Medulla oblongata (tissue), 1 donor: Measurements from ENCODE around the gene TMEM108.

Source experiments
- DNase-seq: peaks from one replicate; pipeline ENCODE4 v3.0.0-alpha.2; 2015; ENCODE audit errors: extremely low spot score

The TMEM108 gene

GRCh38 chr3:133277813-133278212 is 239.6 kb downstream of the TMEM108 start:
- DNase-seq = no peak

- DNase-seq = no peak
Measured at GRCh38 chr3:133278260-133279043, 240.3 kb downstream of the TMEM108 start.

- no peak for DNase-seq
Measured at GRCh38 chr3:133280586-133280985, 242.4 kb downstream of the TMEM108 start.

- DNase-seq = no peak
Measured at GRCh38 chr3:133282236-133282635, 244.0 kb downstream of the TMEM108 start.

GRCh38 chr3:133283958-133284807 is 246.0 kb downstream of the TMEM108 start:
- DNase-seq = no peak

GRCh38 chr3:133289322-133289721 is 251.1 kb downstream of the TMEM108 start:
- no peak for DNase-seq

GRCh38 chr3:133292296-133292695 is 254.1 kb downstream of the TMEM108 start:
- DNase-seq = no peak

GRCh38 chr3:133293397-133294110 is 255.4 kb downstream of the TMEM108 start:
- no peak for DNase-seq

GRCh38 chr3:133294253-133294652 is 256.1 kb downstream of the TMEM108 start:
- no peak for DNase-seq

GRCh38 chr3:133295199-133295901 is 257.2 kb downstream of the TMEM108 start:
- DNase-seq = no peak

GRCh38 chr3:133295944-133296917 is 258.0 kb downstream of the TMEM108 start:
- no peak for DNase-seq

GRCh38 chr3:133296981-133297380 is 258.8 kb downstream of the TMEM108 start:
- no peak for DNase-seq

- DNase-seq = no peak
Measured at GRCh38 chr3:133300102-133300501, 261.9 kb downstream of the TMEM108 start.

GRCh38 chr3:133301194-133301593 is 263.0 kb downstream of the TMEM108 start:
- DNase-seq = no peak

- no peak for DNase-seq
Measured at GRCh38 chr3:133301731-133302130, 263.5 kb downstream of the TMEM108 start.

GRCh38 chr3:133303430-133303829 is 265.2 kb downstream of the TMEM108 start:
- no peak for DNase-seq

- no peak for DNase-seq
Measured at GRCh38 chr3:133317866-133318265, 279.7 kb downstream of the TMEM108 start.

- DNase-seq = no peak
Measured at GRCh38 chr3:133328373-133328772, 290.2 kb downstream of the TMEM108 start.

- no peak for DNase-seq
Measured at GRCh38 chr3:133329626-133330025, 291.4 kb downstream of the TMEM108 start.

- DNase-seq = no peak
Measured at GRCh38 chr3:133330065-133330464, 291.9 kb downstream of the TMEM108 start.
